Vagina (tissue), 2 donors: Measurements from ENCODE around the gene BAZ1B.

ENCODE experiments used
- POLR2A ChIP-seq, 2 donors: fragments of 450-650 bp; IDR thresholded peaks; one replicate each; pipeline ENCODE4 v1.6.1; 2017; ENCODE audit warnings: antibody characterized with exemption in 2 of 2, mild to moderate bottlenecking in 2 of 2, moderate library complexity in 2 of 2
- POLR2AphosphoS5 ChIP-seq, 2 donors: sonication (generic); formaldehyde crosslinking; IDR thresholded peaks; one replicate each; pipeline ENCODE4 v1.9.0; 2017; ENCODE audit warnings: antibody characterized with exemption in 2 of 2, mild to moderate bottlenecking in 2 of 2, low read depth in 1 of 2; ENCODE audit not compliant: insufficient read depth in 1 of 2
- TF ChIP-seq, protein P1 (sequence below), 3 experiments: fragments of 450-650 bp in 2 of 3; fragments of 200-600 bp in 1 of 3; sonication (generic) in 1 of 3; IDR thresholded peaks; one replicate each; pipeline ENCODE4 v1.5.1; 2017 to 2019; ENCODE audit warnings: antibody characterized with exemption in 3 of 3, mild to moderate bottlenecking in 2 of 3, moderate library complexity in 2 of 3

DNA sequence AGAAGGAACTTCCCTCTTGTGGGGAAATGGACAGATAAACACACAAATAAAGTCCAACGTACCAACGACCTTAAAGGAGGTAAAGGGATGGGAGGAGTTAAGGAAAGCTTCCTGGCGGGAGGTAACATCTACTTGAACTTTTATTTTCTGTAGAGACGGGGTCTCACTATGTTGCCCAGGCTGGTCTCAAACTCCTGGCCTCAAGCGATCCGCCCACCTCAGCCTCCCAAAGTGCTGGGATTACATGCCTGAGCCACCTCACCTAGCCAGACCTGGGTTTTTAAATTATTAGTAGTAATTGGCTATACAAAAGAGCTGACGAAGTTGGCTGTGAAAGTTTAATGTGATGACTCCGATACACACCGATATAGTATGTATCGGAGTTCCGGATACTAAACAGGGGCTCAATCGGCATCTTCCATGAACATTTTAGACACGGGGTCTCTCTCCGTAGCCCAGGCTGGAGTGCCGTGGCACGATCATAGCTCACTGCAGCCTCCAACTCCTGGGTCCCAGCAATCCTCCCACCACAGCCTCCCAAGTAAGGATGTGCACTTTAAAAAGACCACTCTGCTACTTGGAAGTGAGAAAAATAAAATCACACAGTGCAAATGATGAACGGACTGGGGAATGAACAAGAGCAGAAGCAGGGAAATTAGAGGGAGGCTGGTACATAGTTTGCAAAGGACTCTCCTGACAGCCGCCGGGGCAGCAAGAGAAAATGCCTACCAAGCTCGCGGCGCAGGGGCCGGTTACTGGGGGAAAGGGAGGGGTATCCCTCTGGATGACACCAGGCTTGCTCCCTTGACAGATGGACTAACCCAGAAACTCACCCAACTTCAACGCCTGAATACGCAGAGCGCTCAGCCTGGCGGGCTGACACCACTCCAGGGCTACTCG is 34.4 kb upstream of the BAZ1B start:
- TF ChIP-seq, protein P1, sequence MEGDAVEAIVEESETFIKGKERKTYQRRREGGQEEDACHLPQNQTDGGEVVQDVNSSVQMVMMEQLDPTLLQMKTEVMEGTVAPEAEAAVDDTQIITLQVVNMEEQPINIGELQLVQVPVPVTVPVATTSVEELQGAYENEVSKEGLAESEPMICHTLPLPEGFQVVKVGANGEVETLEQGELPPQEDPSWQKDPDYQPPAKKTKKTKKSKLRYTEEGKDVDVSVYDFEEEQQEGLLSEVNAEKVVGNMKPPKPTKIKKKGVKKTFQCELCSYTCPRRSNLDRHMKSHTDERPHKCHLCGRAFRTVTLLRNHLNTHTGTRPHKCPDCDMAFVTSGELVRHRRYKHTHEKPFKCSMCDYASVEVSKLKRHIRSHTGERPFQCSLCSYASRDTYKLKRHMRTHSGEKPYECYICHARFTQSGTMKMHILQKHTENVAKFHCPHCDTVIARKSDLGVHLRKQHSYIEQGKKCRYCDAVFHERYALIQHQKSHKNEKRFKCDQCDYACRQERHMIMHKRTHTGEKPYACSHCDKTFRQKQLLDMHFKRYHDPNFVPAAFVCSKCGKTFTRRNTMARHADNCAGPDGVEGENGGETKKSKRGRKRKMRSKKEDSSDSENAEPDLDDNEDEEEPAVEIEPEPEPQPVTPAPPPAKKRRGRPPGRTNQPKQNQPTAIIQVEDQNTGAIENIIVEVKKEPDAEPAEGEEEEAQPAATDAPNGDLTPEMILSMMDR (IDR thresholded peaks at IDR 0.05), result no peak
- TF ChIP-seq POLR2AphosphoS5 (IDR thresholded peaks at IDR 0.05; ENCODE audit: insufficient read depth in 1 of 2, low read depth in 1 of 2) (peak in 1 of 2 donors; percentile 72), POLR2A (IDR thresholded peaks at IDR 0.05) (no peak)
